Type B pancreatic cell (in vitro differentiated cells): Measurements from ENCODE around the gene DDX24. TPM values are rescaled to one million over a fixed set of nuclear protein-coding genes. Genes with fewer than 3 reads are reported as not detected.
A peak's percentile ranks its signal among the peaks of the same experiment; 100 is the strongest.

Experiments
- DNase-seq: peaks from one replicate; pipeline ENCODE4 v3.0.0; 2021; ENCODE audit warnings: mixed read lengths; ENCODE audit not compliant: unreplicated experiment; ENCODE audit errors: extremely low spot score
- H3K27ac Mint-ChIP-seq: 2 replicates; pipeline ENCODE4 v1.8.0; 2021; ENCODE audit warnings: mild to moderate bottlenecking, mixed read lengths
- H3K27me3 Mint-ChIP-seq: 2 replicates; pipeline ENCODE4 v1.8.0; 2021; ENCODE audit warnings: mixed read lengths
- H3K36me3 Mint-ChIP-seq: 2 replicates; pipeline ENCODE4 v1.8.0; 2021; ENCODE audit warnings: mixed read lengths
- H3K4me1 Mint-ChIP-seq: one replicate; pipeline ENCODE4 v1.8.0; 2021; ENCODE audit warnings: mixed read lengths; ENCODE audit not compliant: unreplicated experiment
- H3K4me3 Mint-ChIP-seq: 2 replicates; pipeline ENCODE4 v1.8.0; 2021; ENCODE audit warnings: mild to moderate bottlenecking, mixed read lengths
- H3K9me3 Mint-ChIP-seq: 2 replicates; pipeline ENCODE4 v1.8.0; 2021; ENCODE audit warnings: mixed read lengths
- CTCF ChIP-seq: fragments of 200-600 bp; sonication (generic); conservative IDR thresholded peaks from 2 replicates; pipeline ENCODE4 v1.5.0; 2021; ENCODE audit warnings: antibody characterized with exemption, mild to moderate bottlenecking
- total RNA-seq: library from RNA; stranded (reverse); gene quantifications from 2 replicates; pipeline ENCODE4 v1.2.1, GENCODE V29; 2021; ENCODE audit warnings: low replicate concordance

DDX24 gene
- total RNA-seq, 1 donor from 2014 or later: 156 TPM

- Mint-ChIP-seq H3K27ac (no peak overlapping the region), H3K36me3 (no peaks in the 10 kb centered on the region), H3K27me3 (no peaks in the 10 kb centered on the region), H3K9me3 (no peaks in the 10 kb centered on the region), H3K4me3 (no peak overlapping the region), H3K4me1 (peaks cover 10% of the 10 kb centered on the region)
- TF ChIP-seq CTCF: no peak
- DNase-seq: no peak
Measured at GRCh38 chr14:94020267-94020666, 60.7 kb downstream of the DDX24 start.

- Mint-ChIP-seq H3K9me3 (no peaks in the 10 kb centered on the region), H3K27ac (no peak overlapping the region), H3K36me3 (no peaks in the 10 kb centered on the region), H3K27me3 (peaks cover 4% of the 10 kb centered on the region), H3K4me1 (peaks cover 10% of the 10 kb centered on the region), H3K4me3 (no peak overlapping the region)
- DNase-seq: no peak
- TF ChIP-seq CTCF: no peak
Measured at GRCh38 chr14:94019329-94019728, 61.7 kb downstream of the DDX24 start.

GRCh38 chr14:94018308-94018707 lies 62.7 kb downstream of the DDX24 start:
- no peak for DNase-seq
- Mint-ChIP-seq H3K9me3 (no peaks in the 10 kb centered on the region), H3K4me1 (peaks cover 12% of the 10 kb centered on the region), H3K4me3 (no peak overlapping the region), H3K27me3 (peaks cover 4% of the 10 kb centered on the region), H3K27ac (no peak overlapping the region), H3K36me3 (no peaks in the 10 kb centered on the region)
- no peak for TF ChIP-seq CTCF

- Mint-ChIP-seq H3K27ac (no peak overlapping the region), H3K27me3 (peaks cover 4% of the 10 kb centered on the region), H3K4me1 (peaks cover 15% of the 10 kb centered on the region), H3K4me3 (no peak overlapping the region), H3K36me3 (no peaks in the 10 kb centered on the region), H3K9me3 (no peaks in the 10 kb centered on the region)
- DNase-seq: no peak
- no peak for TF ChIP-seq CTCF
Measured at GRCh38 chr14:94016446-94016976, 64.5 kb downstream of the DDX24 start.

- TF ChIP-seq CTCF: peak; percentile 30
- H3K36me3 Mint-ChIP-seq: no peaks in the 10 kb centered on the region
- H3K4me3 Mint-ChIP-seq: no peak overlapping the region
- no peak for DNase-seq
- peaks cover 9% of the 10 kb centered on the region for H3K4me1 Mint-ChIP-seq
- H3K27ac Mint-ChIP-seq: no peak overlapping the region
- peaks cover 4% of the 10 kb centered on the region for H3K27me3 Mint-ChIP-seq
- H3K9me3 Mint-ChIP-seq: no peaks in the 10 kb centered on the region
Measured at GRCh38 chr14:94015223-94015622, 65.8 kb downstream of the DDX24 start.

GRCh38 chr14:94014382-94014781 lies 66.6 kb downstream of the DDX24 start:
- DNase-seq: no peak
- Mint-ChIP-seq H3K27ac (no peak overlapping the region), H3K4me3 (no peak overlapping the region), H3K36me3 (no peaks in the 10 kb centered on the region), H3K27me3 (peaks cover 6% of the 10 kb centered on the region), H3K4me1 (peaks cover 16% of the 10 kb centered on the region), H3K9me3 (no peaks in the 10 kb centered on the region)
- no peak for TF ChIP-seq CTCF
